Measurements from ENCODE around the gene SCMH1.

The SCMH1 gene

DNA sequence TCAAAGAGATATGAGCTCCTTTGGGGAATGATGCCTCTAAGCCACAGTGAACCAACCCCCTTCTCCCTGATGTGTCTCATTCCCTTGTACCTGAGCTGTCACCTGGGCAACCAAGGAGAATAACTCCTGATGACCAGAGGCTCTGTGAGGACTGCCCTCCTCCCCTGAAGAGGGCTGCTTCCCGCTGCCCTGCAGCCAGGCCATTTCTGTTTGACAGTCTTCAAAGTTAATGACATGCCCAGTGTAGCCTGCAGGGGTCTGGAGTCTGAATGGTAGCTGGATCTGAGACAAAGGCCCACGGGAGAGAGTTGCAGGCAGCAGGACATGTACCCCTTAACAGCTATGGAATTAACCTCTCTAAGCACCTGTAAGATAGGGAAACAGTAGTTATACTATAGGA, 217.2 kb downstream of the SCMH1 start:
- DNase-seq (ENCODE audit: low read depth), result no peak

DNA sequence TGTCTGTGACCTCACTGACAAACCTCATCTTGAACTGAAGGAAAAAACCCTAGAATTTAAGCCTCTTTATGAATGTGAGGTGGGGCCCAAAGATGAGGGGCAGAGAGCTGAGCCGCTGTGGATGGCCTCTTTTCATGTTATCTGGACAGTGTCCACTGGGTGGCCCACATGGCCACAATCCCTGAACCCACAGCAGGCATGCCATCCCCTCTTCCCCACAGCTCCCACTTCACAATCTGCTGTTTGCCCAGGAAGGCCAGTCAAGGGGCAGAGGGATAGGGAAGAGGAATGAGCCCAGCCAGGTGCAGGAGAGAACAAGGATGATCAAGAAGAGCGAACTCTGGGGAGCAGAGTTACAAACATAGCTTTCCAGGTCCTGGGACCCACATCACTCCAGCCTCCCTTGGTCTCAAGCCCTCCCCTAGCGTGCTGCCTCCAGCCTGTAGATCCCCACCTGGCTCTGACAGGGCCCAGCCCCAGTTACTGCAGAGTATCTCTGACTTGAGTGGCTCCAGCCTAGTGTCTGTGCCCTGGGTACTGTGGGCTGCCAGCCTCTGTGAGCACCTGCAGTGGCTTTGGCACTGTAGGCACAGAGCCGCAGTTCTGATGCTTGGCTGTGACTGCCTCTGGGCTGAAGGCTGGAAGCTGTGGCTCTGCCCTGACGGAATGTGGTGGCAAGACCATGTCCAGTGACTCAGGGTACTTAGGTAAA, 218.7 kb downstream of the SCMH1 start:
- DNase-seq (ENCODE audit: low read depth), result no peak

GRCh38 chr1:41022424-41022823, 219.7 kb downstream of the SCMH1 start:
- DNase-seq (ENCODE audit: low read depth), result no peak

GRCh38 chr1:41021526-41022308, 220.4 kb downstream of the SCMH1 start, which contains the start of gene SLFNL1:
Gene SLFNL1 (minus strand): TSS chr1:41021725. CDS start chr1:41020660, 1,065 bp downstream.
- DNase-seq (ENCODE audit: low read depth), result no peak

GRCh38 chr1:41020654-41021053, 221.5 kb downstream of the SCMH1 start:
- no peak for DNase-seq (ENCODE audit: low read depth)

DNA sequence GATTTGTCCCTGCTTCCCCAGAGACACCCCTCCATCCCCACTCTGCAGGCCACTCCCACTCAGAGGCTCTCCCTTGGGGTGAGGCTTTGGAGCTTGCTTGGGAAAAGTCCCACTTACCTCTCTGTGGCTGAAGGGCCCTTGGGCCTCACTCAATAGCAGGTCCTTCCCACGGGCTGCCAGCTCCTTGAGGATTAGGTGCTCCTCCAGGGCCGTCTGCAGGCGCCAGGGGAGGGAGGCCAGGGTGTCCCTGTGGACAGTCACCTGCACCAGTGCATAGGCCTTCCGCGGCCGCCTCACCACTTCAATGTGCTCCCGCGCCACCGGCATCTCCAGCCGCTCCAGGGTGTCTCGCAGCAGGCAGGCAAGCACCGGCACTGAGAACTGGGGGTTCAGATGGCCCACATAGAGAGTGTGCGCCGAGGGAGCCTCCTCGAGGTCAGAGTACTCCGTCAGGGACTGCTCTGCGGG, 222.0 kb downstream of the SCMH1 start:
- DNase-seq (ENCODE audit: low read depth), result no peak

DNA sequence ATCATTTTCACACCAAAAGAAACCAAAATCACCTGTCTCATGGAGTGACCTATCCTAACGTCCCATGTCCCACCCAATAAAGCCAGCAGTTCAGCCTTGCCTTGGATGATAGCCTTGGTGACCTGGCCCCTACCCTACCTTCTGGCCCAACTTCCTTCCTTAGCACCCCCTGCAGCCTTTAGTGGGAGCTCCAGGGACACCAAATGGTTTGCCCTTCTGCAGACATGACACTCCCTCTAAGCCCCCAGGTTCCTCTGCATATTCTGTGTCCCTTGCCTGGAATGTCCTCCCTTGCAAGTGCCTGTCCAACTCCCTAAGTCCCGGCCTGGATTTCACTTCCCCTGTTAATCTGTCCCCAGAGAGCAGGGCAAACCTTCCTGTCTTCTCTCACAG, 222.8 kb downstream of the SCMH1 start:
- DNase-seq (ENCODE audit: low read depth), result no peak

DNA sequence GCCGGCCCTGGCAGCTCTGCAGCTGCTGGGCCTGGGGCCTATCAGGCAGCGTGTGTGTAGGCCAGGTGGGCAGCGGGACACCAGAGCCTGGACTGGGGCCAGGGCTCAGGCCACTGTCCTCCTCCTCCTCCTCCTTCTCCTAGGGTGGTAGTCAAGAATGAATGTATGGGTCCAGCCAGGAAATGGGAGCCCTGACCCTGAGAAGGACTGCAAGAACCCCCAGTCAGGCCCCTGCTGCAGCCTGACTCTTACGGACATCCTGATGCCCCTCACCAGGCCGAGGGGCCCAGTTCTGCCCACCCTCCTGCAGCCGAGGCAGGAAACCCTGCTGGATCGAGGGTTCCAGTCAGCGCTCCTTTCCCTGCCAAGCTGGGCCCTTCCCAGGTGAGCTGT, 224.1 kb downstream of the SCMH1 start:
- DNase-seq (ENCODE audit: low read depth), result no peak

- DNase-seq (ENCODE audit: low read depth), result no peak
Observed at GRCh38 chr1:41017141-41018017, 224.7 kb downstream of the SCMH1 start.

DNA sequence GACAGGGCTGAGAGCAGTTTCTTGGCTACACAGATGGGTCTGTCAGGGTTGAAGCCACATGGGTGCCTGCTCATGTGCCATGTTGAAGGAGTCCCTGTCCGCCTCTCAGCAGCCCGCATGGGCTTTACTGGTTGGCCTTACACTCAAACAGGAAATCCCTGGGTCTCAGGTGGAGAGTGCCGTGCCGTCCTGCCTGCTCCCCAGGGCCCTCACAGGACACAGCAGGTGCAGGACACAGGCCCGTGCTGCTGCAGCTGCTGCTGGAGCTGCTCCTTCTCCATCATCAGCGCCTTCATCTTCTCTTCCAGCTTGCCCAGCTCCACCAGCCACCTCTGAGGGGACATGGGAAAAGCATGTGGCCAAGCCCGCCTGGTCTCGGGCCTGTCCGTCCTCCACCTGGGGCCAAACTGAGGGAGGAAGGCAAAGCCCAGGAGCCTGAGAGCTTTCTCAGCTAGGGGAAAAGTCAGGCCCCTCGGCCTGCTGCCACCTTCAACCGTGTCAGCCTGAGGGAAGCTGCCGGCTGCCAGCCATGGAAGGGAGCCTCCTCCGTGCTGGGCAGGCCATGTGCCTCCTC, 226.1 kb downstream of the SCMH1 start:
- no peak for DNase-seq (ENCODE audit: low read depth)

DNA sequence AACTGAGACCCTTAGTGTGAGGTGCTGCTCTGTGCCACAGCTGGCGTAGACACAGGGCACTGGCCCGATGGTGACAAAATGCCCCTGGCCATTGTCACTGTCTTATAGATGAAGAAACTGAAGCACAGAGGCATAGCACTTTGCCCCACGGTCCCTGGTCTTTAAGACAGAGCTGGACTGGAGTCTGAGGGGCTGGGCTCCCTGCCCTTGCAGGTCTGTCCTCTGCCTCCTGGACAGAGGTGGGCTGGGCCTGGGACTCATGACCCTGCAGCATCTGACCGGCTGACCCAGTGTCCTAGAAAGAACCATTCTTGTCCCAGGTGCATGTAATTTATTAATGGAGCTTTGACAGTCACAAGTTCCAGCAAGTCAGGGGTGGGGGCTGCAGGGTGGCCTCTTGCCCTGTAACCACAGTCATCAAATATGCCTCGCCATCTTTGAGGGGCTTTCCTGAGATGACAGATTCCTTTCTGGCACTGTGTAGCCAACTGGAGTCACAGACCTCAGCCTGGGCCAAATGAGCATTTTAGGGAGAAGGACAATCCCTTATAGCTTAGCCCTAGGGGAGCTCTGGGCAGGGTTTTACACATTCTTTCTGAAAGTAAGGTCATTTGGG, 226.7 kb downstream of the SCMH1 start:
- no peak for DNase-seq (ENCODE audit: low read depth)

GRCh38 chr1:41014871-41015270, 227.2 kb downstream of the SCMH1 start:
- no peak for DNase-seq (ENCODE audit: low read depth)

DNA sequence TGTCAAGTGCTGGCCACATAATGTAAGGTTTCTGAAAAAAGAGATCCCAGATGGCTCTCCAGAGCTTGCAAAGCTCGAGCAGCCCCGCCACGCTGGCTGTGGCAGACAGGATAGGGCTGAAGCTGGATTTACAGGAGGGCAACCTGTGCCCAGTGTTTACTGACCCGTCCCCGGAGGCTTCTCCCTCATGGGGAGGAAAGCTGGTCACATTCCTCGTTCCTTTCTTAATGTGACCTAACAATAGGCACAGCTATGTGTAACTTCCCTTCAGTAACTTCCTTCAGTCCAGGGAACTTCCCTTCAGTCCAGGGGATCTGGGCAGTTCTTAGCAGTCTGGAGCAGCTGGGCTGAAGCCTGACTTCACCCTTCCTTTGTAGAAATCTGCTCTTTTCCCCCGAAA, 228.3 kb downstream of the SCMH1 start:
- no peak for DNase-seq (ENCODE audit: low read depth)

DNA sequence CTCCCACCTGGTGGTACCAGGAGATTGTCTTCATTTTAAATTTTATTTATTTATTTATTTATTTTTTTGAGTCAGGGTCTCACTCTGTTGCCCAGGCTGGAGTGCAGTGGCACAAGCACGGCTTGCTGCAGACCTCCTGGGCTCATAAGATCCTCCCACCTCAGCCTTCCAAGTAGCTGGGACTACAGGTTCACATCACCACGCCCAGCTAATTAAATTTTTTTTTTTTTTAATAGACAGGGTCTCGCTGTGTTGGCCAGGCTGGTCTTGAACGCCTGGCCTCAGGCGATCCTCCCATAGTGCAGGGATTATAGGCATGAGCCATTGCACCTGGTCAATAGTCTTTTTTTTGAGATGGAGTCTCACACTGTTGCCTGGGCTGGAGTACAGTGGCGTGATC, 229.1 kb downstream of the SCMH1 start:
- no peak for DNase-seq (ENCODE audit: low read depth)

DNA sequence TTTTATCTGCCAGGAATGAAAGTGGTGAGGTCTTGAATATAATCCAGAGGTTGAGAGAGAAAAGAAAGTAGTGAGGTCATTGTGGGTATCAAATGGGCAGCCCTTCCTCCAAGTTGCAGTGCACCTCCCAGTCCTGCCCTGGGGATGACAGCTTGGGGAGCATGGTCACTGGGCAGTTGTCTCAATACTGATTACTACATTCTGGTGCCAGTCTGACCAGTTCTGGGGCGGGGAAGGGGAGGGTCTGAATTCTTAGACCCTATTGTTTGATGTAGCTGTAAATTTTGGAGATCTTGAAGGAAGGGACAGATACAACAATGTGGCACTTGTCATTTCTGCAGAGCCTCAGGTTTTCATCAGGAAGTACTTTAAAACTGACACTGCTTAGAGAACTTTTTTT, 231.8 kb downstream of the SCMH1 start:
- DNase-seq (ENCODE audit: low read depth), result no peak

DNA sequence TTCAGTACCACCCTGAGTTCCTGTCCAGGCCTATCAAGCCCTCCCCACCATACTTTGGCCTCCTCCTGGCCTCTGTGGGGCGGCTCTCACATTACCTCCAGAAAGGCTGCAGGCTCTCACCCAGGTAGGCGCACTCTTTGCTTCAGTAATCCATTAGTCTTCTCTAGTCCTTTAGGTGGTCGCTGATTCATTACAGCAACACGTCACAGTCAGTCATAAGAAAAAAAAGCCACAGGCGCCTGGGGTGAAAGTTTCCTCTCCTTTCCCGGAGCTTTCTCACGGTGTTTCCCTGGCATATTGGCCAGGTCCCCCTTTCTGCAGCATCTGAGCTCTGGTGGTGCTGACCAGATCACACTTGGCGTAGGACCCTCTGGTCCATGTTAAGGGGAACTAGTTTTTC, 232.6 kb downstream of the SCMH1 start:
- DNase-seq (ENCODE audit: low read depth), result no peak

GRCh38 chr1:41006942-41007865, 234.9 kb downstream of the SCMH1 start:
- DNase-seq (ENCODE audit: low read depth), result no peak

- no peak for DNase-seq (ENCODE audit: low read depth)
Observed at GRCh38 chr1:41005876-41006275, 236.2 kb downstream of the SCMH1 start.

DNA sequence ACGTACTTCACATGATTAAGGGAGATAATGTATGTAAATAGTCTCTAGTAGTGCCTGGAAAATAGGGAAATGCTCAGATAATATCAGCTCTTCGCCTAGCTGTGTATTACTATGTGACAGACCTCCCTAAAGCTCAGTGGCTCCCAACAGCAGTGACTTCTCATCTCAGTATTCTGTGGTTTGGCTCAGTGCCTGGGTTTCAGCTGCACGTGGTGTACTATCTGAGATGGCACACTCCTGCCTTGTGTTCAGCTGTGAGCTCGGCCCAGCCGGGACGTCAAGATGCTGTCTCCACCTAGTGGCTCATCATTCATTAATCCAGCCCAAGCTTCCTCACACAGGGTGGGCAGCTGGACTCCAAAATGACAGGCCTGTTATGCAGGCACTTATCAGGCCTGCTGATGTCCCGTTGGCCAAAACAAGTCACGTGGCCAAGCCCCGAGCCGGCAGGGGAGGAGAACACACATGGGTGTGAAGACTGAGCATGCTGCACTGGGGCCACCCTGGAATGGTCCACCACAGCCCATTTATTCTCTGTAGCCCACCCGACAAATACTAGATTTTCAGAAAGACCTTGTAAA, 238.4 kb downstream of the SCMH1 start:
- peak; percentile 98 for DNase-seq (ENCODE audit: low read depth)

DNA sequence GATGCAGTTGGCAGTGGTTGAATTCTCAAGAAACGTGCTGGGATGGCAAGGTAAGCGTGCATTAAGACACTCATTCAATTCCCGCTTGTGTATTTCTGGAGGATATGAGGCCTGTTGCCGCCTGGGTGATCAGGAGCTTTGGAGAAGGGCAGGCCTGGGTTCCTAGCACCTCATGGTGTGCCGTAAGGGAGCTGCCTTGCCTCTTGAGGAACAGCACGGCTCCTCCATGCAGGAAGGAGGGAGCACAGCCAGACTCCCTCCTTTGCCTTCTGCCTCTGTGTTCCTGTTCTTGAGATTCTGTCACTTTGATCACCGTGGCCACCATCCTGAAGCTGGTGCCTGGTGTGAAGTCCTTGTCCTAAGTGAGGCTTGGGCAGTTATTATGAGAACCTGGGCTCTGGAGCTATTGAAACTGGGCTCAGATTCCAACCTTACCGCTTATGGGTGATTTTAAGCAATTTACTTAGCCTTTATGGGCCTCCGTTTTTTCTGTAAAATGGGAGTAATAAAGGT, 238.9 kb downstream of the SCMH1 start:
- no peak for DNase-seq (ENCODE audit: low read depth)
